PFSK-1 (cell line): ENCODE results near the gene TARS2.

Experiments used
- POLR2AphosphoS5 ChIP-seq: IDR thresholded peaks from 2 replicates; pipeline ENCODE4 v1.6.1; 2012; ENCODE audit warnings: low read depth, mild to moderate bottlenecking, control low read depth, low read length, moderate library complexity
- TF ChIP-seq, protein P1 (sequence below), 2 experiments: IDR thresholded peaks; 2 replicates each; pipeline versions ENCODE4 v1.6.1 to v1.8.0; 2011 to 2012; ENCODE audit warnings: low read depth in 2 of 2, low read length in 2 of 2, control low read depth in 1 of 2, inconsistent platforms in 1 of 2, mild to moderate bottlenecking in 1 of 2, moderate library complexity in 1 of 2; ENCODE audit not compliant: insufficient read depth in 1 of 2

DNA sequence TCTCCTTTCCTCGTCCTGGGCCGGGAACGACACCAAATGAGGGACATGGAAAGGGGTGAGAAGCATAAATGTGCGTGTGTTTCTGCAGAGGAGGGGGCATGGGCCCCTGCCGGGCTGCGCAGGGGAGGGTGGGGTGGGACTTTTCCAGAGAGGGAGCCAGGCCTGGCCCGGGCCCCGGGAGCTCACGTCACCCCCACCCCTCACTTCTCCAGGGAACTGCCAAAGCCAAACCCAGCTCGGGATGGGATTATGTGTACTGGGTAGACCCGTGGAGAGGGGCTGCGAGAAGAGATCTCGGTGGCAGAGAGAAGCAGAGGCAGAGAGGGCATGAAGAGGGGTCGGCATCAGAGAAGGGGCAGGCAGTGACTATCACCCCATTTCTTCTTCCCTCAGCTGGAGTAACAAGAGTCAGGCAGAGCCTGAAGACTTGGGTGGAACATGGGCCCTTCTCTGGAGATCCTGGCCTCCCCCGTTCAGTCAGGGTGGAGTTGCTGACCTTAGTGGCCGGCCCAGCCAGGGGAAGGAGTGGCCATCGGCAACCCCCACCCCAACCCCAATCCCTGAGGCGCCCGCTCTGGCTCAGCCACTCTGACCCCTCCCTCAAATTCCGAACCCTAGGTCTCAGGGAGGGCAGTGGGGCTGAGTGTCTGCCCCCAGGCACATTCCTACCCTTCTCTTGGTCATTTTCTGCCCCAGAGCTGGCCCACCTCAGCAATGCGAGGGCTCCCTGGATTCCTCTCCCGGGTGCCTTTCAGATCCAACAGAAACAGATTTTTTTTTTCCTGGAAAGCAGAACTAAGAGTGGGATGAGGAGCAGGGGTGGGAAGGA lies 63.2 kb downstream of the TARS2 start:
- TF ChIP-seq, protein P1, sequence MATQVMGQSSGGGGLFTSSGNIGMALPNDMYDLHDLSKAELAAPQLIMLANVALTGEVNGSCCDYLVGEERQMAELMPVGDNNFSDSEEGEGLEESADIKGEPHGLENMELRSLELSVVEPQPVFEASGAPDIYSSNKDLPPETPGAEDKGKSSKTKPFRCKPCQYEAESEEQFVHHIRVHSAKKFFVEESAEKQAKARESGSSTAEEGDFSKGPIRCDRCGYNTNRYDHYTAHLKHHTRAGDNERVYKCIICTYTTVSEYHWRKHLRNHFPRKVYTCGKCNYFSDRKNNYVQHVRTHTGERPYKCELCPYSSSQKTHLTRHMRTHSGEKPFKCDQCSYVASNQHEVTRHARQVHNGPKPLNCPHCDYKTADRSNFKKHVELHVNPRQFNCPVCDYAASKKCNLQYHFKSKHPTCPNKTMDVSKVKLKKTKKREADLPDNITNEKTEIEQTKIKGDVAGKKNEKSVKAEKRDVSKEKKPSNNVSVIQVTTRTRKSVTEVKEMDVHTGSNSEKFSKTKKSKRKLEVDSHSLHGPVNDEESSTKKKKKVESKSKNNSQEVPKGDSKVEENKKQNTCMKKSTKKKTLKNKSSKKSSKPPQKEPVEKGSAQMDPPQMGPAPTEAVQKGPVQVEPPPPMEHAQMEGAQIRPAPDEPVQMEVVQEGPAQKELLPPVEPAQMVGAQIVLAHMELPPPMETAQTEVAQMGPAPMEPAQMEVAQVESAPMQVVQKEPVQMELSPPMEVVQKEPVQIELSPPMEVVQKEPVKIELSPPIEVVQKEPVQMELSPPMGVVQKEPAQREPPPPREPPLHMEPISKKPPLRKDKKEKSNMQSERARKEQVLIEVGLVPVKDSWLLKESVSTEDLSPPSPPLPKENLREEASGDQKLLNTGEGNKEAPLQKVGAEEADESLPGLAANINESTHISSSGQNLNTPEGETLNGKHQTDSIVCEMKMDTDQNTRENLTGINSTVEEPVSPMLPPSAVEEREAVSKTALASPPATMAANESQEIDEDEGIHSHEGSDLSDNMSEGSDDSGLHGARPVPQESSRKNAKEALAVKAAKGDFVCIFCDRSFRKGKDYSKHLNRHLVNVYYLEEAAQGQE (IDR thresholded peaks at IDR 0.05; ENCODE audit: insufficient read depth in 1 of 2, low read depth in 2 of 2, low read length in 2 of 2) = no peak
- TF ChIP-seq POLR2AphosphoS5 = no peak
